C4-2B (cell line): Measurements from ENCODE around the gene DHDDS.

Experiments used
- ZFX ChIP-seq: fragments of 450-650 bp; IDR thresholded peaks from 2 replicates; pipeline ENCODE4 v1.6.1; 2017
- TF ChIP-seq, protein P1 (sequence below): fragments of 450-650 bp; conservative IDR thresholded peaks from 2 replicates; pipeline ENCODE4 v1.5.1; 2017; ENCODE audit warnings: mild to moderate bottlenecking

DNA sequence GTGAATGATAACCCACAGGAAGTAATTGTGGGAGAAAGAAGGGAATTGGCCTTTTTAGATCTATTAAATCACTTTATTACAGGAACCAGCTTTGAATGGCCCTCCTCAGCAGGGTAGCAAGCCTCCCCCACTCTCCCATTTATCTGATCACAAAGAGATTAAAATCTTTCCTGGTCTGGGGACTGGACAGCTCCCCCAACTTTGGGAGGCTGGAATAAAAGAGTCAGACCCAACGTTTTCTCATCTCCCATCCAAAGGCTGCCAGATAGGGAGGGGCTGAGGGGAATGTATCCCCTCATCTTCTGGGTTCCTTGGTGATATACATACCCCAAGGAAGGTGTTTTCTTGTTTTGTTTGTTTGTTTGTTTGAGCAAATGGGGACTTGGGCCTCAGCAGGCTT lies 19.1 kb upstream of the DHDDS start:
- TF ChIP-seq, protein P1, sequence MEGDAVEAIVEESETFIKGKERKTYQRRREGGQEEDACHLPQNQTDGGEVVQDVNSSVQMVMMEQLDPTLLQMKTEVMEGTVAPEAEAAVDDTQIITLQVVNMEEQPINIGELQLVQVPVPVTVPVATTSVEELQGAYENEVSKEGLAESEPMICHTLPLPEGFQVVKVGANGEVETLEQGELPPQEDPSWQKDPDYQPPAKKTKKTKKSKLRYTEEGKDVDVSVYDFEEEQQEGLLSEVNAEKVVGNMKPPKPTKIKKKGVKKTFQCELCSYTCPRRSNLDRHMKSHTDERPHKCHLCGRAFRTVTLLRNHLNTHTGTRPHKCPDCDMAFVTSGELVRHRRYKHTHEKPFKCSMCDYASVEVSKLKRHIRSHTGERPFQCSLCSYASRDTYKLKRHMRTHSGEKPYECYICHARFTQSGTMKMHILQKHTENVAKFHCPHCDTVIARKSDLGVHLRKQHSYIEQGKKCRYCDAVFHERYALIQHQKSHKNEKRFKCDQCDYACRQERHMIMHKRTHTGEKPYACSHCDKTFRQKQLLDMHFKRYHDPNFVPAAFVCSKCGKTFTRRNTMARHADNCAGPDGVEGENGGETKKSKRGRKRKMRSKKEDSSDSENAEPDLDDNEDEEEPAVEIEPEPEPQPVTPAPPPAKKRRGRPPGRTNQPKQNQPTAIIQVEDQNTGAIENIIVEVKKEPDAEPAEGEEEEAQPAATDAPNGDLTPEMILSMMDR: no peak
- no peak for TF ChIP-seq ZFX
